ENCODE measurements around the gene SNF8.

The SNF8 gene

DNA sequence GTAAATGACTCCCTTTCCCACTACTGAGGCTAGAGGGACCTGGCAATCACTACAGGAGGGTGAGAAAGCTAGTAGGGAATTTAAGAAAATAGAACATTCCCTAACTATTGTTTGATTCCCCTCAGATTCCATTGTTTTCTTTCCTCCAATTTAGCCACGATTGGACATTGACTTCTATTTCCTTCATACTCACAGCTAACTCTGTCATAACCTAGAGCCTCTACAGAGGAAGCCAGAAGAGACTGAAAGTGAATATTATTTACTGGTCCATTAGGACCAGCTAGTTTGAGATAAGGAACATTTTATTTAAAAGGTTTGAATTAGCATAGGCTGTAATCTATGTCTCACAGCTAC is 14.9 kb downstream of the SNF8 start:
- DNase-seq (ENCODE audit: low read depth): no peak

GRCh38 chr17:48928876-48929811 is 15.5 kb downstream of the SNF8 start:
- DNase-seq (ENCODE audit: low read depth): no peak

GRCh38 chr17:48927978-48928745 is 16.5 kb downstream of the SNF8 start:
- no peak for DNase-seq (ENCODE audit: low read depth)

DNA sequence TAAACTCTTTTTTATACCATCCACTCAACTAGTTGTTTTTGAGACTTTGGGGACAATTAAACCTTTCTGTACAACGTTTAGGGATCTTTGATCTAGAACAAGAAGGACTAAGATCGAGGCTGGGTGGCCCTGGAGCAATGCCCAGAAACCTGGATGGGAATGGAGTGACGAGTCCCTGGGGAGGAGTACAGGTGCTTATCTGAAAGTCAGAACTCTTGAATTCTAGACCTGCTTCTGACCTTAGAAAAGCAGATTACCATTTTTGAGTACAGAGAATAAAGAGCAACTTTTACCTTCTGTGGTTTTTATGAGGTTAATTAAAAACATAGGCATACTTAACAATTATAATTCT is 18.7 kb downstream of the SNF8 start:
- DNase-seq (ENCODE audit: low read depth): no peak

GRCh38 chr17:48925251-48925990 is 19.2 kb downstream of the SNF8 start:
- no peak for DNase-seq (ENCODE audit: low read depth)

GRCh38 chr17:48915459-48916282 is 29.0 kb downstream of the SNF8 start:
- no peak for DNase-seq (ENCODE audit: low read depth)

DNA sequence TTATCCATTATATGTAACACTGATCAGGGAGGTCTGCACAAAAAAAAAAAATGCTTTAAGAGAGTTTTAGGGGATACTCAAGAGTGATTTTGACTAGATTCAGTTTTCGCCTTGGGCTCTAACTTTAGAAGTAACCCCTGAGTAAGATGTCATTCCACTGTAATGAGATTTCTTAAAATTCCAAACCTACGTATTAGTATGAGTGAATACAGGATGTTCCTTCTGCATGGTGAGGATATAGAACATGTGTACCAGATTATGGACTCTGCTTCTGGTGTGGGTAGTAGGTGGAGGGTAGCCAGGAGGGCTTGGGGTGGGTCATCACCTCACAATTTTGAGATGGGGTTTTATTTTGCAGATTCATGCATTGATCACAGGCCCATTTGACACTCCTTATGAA is 32.2 kb downstream of the SNF8 start:
- DNase-seq (ENCODE audit: low read depth): no peak

DNA sequence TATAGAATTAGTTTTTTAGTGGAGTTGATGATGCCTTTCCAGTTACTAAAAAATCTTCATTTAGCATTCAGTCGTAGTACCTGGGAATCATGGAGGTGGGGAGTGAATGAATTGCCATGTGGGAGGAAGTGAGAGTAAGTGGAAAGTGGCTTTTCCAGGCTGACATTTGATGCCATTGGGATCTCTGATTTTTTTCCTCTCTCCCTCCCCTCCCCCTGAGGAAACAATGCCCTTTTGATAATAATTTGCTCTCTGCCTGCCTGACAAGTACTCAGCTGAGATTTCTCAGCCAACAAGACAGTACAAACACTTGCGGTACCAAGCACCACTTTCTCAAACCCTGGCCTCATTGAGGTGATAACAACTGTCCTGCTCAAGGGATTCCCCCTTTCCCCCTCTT is 34.3 kb downstream of the SNF8 start:
- DNase-seq (ENCODE audit: low read depth): no peak

DNA sequence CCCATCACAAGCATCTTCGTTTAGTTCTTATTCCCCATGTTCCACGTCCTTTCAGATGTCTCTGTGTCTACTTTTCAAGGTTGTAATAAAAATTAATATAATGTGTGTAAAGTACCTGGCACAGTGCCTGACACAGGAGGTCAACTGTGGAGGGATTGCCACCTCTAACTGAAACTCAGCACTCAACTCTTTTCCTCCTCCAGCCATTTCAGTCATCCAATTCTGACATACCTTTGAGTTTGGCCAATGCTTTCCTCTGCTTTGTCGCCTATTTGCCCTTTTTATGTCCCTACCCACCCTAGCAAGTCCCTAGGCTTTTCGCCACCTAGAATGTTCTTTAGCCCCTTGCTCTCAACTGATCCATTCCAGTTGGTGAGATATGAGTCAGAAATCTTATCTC is 34.9 kb downstream of the SNF8 start:
- no peak for DNase-seq (ENCODE audit: low read depth)

DNA sequence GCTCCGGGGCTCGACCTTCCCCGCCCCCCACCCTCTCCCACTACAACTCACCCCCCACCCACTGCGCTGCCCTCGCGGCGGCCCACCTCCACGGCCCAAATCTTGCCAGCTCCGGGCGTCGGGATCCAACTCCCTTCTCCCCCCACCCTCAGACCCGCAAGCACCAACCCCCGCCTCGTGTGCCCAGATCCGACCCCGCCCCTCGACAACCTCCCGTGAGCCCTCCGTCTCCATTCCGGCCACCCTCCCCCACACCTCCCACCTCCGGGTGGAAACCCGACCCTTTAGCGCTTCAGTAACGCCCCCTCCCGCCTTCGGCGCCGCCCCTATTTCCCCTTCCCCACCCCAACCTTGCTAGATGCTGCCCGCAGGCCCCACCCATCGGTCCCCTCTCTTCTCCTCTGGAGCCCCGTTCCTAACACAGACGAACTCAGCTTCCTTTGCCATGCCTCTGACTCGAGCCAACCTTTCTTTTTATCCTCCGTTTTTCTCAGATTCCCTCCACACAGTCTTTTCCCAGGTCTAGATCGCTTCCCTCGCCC is 35.7 kb downstream of the SNF8 start:
- DNase-seq (ENCODE audit: low read depth): peak; percentile 76

DNA sequence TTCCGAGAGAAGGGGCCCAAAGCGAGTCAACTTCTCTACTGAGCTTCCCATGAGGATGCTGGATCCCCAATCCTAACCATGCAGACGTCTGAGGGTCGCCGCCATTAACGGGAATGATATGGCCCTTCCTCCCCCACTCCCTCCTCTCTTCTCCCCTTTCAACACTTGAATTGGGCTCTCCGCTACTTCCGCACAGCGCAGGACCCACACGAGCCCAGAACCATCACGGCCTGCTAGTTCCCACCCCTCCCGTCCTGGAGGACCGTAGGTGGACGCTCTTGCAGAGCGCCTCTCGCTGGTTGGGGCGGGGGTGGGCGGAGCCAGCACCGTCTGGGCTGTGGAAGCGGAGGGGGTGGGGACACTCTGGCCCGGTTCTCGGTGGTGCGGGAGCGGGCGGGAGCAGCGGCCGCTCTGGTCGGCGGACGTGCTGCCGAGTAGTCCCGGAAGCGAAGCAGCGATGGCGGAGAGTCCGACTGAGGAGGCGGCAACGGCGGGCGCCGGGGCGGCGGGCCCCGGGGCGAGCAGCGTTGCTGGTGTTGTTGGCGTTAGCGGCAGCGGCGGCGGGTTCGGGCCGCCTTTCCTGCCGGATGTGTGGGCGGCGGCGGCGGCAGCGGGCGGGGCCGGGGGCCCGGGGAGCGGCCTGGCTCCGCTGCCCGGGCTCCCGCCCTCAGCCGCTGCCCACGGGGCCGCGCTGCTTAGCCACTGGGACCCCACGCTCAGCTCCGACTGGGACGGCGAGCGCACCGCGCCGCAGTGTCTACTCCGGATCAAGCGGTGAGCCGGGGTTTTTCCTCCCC is 36.4 kb downstream of the SNF8 start, which contains the start of gene UBE2Z:
TSS of gene UBE2Z (plus strand) at position 361 of the 797 bp plus-strand sequence. CDS start at position 458, 97 bp downstream.
- DNase-seq (ENCODE audit: low read depth): peak; percentile 75

DNA sequence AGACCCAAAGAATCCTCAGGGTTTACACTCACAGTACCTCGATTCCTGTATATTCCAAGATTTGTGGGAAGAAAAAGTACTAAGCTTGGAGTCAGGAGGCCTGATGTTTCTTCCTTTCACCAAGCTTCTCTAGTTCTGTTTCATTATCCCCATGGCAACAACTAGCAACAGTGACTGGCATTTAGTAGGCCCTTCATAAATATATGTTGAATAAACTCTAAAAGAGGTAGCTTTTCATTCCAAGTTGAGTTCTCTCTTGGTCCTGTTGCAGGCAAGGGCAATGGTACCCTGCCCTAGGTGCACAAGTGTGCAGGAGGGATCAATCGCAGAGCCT is 37.0 kb downstream of the SNF8 start:
- no peak for DNase-seq (ENCODE audit: low read depth)

DNA sequence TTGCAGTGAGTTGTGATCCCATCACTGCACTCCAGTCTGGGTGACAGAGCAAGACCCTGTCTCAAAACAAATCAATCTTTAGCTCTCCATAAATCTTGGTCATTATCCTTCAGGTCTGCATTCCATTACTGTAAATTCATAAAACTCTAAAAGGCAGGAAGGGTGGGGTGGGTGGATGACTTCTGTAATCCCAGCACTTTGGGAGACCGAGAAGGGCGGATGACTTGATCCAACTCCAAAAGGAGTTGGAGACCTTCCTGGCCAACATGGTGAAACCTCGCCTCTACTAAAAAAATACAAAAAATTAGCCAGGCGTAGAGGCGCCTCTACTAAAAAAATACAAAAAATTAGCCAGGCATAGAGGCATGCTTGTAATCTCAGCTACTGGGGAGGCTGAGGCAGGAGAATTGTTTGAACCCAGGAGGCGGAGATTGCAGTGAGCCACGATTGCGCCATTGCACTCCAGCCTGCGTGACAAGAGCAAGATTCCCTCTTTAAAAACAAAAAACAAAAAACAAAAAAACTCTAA is 38.6 kb downstream of the SNF8 start:
- no peak for DNase-seq (ENCODE audit: low read depth)

DNA sequence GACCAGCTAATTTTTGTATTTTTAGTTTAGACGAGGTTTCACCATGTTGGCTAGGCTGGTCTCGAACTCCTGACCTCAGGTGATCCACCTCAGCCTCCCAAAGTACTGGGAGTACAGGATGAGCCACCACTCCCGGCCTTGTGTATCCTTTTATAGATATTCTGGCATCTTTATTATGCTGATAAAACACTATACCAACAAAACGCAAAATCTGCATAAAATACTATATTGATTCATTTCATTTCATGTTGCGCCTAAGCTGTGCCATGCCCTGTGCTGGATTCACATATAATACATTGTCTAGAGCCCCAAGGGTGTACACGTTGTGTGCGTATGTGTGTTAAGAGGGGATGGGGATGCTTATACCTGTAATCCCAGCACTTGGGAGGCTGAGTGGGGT is 40.2 kb downstream of the SNF8 start:
- DNase-seq (ENCODE audit: low read depth): no peak

GRCh38 chr17:48903401-48903800 is 41.2 kb downstream of the SNF8 start:
- DNase-seq (ENCODE audit: low read depth): no peak

DNA sequence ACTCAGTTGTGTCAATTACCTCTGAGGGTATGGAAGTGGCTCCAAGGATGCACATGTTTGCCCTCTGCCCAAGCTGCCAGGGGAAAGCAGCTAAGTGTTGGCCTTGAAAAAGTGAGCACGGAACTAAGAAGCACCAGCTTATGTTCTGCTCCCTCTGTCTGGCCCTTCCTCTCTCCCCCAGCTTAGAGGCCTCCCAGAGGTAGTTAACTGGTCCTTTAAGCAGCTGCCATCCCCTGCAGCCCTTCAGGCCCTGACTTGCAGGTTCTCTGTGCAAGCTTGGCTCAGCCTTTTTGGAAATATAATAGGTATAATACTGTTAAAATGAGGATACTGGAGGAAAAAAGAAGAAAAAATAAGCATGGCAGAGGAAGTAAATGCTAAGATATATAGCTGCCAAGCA is 43.4 kb downstream of the SNF8 start:
- no peak for DNase-seq (ENCODE audit: low read depth)

DNA sequence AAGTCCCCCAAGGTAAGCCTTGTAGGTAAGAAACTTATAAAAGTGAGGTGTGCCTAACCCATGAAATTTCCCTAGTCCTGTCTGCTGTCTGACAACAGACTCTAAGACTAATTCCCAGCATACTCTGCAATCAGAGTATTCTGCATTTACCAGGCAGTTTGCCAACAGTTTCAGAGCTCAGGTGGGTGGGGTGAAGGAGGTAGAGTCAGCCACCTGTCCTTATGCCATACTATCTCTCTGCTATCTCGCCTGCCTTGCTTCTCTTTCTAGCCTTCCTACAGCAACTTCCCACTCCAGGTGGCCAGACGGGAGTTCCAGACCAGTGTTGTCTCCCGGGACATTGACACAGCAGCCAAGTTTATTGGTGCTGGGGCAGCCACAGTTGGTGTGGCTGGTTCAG is 49.8 kb downstream of the SNF8 start:
- DNase-seq (ENCODE audit: low read depth): no peak

DNA sequence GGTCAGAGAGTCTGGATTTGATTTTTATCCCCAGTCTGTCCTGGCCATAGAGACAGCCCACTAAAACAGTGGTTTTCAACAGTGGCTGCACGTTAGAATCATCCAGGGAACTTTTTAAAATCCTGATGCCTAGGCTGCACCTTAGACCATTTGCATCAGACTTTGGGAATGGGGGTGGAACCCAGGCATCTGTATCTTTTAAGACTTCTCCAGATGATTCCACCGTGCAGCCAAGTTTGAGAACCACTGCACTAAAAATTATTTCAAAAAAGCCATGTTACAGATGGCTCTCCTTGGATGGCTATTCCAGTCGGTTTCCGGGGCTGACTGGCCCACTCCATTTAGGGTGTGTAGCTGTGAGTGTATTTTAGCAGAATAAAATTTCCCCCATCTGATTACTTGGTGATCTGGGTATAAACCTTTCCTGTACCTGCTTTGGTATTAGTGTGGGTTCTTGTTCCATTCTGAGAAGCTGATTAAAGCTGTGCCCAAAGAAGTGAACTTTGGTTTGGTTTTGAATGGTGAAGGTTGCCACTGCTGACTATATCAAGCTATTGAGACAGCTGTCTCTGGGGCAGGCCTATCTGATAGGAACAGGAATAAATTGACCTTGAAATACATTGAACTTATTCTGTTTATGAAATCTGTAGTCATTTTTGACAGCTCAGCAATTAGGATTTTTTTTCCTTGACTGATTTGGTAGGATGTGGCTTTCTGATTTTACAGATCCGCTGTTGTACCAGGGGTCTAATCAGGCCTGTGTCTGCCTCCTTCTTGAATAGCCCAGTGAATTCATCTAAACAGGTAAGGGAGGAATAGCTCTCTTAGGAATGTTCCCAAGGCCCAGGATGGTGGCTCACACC is 50.8 kb downstream of the SNF8 start:
- no peak for DNase-seq (ENCODE audit: low read depth)

DNA sequence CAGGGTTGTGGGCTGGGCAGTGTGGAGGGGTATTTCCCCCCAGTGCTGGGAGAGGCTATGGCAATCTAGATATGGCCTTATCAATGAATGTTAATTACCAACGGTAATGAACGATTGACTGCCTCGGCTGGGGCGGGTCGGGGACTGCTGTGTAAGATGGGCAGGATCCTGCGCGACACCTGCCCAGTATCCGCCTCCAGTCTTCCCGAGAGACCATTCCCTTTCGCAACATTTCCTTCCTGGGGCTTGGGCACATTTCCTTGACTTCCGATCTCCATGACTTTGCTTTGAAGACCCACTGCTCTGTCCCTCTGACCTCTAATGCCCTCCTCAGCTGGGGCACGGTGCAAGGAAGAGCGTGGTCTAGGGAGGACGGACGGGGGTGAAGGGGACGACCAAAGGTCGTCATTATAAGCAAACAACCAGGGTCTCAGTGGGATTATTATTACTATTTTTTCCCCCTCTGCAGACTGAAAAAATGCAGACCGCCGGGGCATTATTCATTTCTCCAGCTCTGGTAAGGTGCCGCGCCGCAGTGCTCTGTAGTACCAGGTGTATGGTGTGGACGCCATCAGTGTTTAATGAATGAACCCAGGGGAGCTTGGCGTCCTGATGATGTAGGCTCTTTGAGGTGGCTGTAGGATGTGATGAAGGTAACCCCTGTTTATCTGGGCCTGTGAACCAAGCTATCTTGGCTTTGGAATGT is 51.5 kb downstream of the SNF8 start:
- DNase-seq (ENCODE audit: low read depth): no peak
